NCI-H2227 (cell line): ENCODE data around the gene PDK1.
"Not testable (repeated sequence)": the region's sequence is repeated elsewhere in the genome, so short reads cannot be mapped to it uniquely, and the experiment has no call there.

Experiments used
- DNase-seq: peaks from one replicate; lab custom pipeline; 2025; ENCODE audit not compliant: unreplicated experiment; lab: John Stamatoyannopoulos, UW

Gene PDK1

DNA sequence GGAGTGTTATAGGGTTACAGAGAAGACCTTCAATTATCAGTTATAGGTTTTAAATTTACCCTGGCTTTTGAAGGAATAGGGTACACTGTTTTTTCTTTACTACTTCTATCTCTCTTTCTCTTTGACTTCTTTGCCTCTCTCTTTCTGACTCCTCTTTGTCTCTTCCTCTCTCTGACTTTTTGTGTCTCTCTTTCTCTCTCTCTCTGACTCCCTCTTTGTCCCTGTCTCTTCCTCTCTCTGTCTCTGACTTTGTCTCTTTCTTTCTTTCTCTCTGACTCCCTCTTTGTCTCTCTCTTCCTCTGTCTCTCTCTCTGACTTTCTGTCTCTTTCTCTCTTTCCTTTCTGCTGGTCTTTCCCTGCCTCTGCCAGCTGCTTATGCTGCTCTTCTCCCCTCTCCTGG is 36.3 kb downstream of the PDK1 start:
- DNase-seq, result not testable (repeated sequence)

DNA sequence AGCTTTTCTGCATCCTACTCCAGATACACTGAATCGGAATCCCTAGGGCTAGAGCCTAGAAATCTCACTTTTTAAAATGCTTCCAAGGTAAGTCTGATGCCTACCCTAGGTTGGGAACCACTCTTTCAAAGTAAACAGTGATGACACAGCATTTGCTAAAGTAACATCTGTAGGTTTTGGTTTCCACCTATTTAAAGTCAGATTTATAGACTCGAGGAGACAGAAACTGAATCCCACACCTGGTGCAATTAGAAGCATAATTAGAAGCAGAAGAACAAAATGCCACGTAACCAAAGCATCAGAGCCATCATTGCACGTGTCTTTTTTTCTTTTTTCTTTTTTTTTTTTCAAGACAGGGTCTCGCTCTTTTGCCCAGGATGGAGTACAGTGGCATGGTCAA is 40.9 kb downstream of the PDK1 start:
- DNase-seq, result no peak

DNA sequence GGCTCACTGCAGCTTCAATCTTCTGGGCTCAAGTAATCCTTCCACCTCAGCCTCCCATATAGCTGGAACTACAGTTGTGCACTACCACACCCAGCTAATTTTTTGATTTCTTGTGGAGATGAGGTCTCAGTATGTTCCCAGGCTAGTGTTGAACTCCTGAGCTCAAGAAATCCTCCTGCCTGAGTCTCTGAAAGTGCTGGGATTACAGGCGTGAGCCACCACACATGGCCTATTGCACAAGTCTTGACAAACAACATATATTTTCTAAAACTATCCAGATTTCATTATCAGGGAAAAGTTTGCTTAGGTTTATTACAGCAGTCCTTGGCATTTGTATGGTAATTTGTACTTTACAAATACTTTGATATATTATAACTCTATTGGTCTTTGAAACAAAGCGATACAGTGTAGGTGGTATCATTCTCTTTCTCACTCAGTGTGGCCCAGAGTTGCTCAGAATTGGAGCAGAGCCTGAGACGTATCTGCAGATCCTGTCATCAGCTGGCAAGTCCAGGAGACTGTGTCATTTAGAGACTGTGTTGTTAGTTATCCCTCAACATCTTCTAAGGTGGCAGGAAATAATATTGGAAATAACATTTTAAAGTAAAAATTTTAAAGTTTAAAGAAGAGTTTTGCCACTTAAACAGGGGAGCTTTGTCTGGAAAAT is 41.4 kb downstream of the PDK1 start:
- DNase-seq, result no peak

DNA sequence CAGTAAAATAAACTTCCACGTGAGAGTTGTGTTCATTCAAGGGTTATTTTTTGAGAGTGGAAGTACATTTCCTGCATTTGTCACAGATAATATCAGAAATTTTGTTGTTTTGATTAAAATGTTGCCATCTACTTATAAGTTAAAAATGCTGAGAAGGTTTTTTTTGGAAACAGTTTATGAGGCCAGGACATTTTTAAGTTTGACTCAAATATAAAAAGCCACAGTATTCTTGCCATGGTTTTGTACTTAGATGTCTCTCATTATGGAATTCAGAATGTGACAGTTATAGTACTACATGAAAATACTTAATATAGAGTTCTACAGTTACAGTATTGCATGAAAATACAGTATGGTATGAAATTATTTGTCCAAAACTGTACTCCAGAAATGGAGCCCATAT is 44.1 kb downstream of the PDK1 start:
- DNase-seq, result no peak

DNA sequence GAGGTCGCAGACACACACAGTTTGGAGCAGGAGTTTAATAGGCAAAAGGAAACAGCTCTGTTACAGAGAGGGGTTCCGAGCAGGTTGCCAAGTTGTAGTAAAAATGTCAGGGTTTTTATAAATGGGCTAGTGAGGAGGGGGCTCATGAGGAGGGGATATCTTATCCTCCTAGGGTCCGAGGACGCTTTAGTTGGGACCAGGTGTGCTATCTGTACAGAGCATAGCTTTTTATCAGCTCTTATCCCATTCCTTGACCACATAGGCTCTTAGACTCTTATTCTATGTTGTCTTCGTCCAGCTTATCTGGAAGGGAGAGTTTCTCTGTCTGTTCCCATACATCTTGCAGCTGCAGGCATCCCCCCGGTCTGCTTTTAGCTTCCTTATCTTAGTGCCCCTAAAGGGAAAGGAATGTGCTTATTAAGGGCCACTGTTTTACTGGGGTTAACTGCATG is 44.7 kb downstream of the PDK1 start:
- no peak for DNase-seq

DNA sequence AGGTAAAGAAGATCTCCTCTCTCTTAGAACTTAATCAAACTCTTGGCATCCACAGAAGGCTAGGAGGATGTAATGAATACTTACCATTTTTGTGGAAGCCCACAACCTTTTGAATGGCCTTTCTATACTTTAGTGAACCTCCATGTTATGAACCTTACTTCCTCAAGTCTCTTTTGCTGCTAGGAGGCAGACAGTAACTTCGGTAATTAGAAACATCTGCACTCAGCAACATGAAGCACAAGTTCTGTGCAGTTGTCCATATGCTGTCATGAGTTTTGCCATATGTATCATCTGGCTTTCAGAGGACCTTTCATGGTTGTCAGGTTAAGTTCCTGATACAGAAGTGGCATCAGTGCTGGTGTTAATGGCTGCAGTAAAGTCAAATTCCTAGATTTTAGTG is 50.4 kb downstream of the PDK1 start:
- no peak for DNase-seq

DNA sequence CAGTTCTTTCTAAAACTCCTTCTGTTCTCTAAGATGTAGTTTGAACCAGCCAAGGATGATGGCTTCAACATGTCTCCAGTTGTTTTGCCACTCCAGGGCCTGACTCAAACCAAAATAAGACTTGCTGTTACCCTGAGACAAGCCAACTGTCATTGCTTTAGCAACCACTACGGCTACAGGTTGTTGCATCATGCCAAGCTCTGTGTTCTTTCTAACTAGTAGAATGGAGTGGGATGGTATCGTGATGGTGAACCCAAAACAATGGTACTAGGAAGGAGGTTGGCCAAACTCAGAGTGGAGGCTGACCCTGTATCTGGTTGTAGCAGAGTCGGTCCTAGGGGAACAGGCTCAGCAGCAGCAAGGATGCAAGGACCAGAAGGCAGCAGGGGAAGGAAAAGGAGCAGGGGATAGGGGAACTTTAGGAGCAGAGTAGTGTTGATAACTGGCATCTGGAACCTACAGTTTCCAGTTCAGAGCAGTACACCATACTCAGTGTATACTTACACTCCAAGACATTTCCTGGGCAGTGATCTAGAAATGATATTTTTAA is 51.6 kb downstream of the PDK1 start:
- DNase-seq, result no peak

DNA sequence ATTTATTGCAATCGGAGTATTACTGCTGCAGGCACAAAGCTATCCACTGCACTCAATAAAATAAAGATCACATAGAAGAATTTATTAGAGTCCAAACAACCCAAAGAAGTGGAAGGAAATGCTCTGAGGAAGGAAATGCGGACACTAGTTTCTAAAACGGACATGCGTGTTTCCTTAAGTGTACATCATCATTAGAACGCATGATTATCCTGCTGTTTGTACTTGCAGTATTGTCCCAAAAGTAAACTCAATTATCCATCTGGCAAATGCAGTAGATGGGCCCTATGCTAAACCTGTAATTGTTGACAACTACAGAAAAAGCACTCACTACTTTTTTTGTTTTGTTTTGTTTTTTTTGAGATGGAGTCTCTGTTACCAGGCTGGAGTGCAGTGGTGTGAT is 53.6 kb downstream of the PDK1 start:
- DNase-seq, result no peak

DNA sequence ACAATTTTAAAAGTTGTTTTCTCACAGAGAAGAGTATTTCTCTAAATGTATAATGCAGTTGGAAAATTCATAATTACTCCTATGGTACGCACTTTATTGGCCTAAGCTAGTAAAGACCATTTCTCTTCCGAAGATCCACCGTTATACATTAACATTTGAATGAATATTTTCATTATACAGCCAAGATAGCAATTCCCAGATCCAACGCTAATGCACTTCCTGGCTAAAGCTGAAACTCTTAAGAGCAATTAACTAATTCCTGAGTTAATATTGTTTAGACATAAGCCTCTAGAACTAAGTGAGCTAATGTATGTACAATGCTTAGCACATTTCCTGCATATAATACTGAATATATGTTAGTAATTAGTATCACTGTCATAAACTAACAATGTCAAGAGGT is 56.2 kb downstream of the PDK1 start:
- no peak for DNase-seq

DNA sequence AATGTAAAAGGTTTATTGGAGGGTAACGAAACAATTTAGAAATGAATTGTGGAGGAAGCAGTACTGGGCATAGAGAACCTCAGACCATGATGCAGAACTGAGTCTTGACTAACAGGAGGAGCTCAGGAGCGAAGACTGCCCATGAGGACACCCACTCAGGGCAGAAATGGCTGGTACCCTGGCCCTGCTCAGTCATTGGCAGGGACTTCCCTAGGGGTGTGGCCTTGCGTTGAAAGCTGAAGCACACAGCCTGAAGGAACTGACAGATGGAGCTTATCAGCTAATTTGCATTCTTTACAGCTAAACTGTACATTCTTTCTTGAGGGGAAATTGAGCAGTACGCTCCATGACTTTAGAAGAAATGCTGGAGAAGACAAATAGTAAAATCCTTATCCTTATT is 57.1 kb downstream of the PDK1 start:
- no peak for DNase-seq

DNA sequence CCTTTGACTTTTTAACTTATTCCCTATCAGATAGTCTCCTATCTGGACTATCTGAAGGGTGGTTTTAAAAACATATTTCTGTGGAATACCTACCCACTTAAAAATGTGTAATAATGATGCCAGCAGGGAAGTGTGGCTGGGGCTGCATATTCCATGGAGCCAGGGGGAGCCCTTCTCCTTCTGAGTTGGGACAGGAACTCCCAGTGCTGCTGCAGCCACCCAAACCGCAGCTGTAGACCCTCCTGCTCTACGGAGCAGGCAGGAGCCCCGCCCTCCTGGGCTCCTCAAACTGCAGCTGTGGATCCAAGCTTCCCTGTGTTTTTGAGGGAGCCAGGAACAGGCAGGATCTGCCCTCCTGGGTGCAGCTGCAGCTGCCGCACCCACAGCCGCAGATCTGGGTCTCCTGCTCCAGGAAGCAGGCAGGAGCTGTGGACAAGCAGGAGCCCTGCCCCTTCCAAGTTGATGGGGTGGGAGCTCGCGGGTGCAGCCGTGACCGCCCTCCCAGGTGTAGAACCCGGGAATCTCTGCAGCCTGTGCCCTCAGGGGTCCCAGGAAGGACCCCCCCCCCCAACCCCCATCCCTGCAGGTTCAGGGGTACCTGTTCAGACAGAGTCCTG is 57.8 kb downstream of the PDK1 start:
- no peak for DNase-seq

DNA sequence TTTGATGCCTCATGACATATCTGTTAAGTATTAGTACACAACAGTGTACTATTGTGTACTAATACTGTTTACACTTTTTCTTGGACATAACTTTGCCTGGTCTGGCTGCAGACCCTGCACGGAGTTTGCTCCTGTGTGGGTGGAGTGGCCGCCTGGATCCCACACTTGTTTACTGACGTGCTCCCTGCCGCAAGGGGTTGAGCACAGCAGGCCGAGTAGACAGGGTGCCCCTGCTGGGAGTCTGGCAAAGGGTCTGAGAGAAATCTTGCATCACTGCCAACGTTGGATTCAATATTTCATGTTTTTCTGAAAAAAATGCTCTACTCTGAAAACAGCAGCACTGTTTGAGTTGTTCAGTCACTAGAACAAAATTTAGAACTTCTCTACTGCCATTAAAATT is 59.0 kb downstream of the PDK1 start:
- DNase-seq, result no peak

DNA sequence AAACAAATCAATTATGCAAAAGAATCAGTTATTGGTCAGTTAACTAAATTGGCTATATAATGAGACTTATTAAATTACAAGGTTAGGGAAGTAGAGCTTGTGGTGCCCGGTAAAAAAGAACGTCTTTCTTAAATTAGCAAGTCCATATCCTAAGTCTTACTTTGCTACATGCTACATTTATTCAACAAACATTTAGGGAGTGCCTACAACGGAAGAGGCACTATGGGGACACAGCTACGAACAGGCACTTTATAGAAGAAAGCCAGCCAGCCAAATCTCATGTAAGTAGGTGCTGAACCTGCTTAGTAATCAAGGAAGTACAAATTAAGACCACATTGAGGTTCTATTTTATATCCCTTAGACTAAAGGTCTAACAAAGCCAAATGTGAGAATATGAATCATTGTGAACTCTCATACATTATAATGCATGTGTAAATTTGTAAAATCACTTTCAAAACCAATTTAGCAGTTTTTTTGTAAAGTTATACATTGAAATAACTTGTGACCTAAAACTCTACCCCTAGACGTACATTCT is 59.9 kb downstream of the PDK1 start:
- no peak for DNase-seq

DNA sequence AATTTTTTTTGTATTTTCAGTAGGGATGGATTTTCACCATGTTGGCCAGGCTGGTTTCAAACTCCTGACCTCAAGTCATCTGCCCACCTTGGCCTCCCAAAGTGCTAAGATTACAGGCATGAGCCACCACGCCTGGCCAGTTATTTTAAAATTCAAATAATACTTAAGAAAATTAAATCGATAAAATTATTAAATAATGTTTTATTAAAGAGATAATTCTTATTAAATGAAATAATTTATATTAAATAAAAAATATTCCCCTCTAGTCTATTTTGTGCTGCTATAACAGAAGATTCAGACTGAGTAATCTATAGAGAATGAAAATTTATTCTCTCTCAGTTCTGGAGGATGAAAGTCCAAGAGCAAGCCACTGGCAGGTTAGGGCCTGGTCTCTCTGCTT is 61.2 kb downstream of the PDK1 start:
- no peak for DNase-seq

DNA sequence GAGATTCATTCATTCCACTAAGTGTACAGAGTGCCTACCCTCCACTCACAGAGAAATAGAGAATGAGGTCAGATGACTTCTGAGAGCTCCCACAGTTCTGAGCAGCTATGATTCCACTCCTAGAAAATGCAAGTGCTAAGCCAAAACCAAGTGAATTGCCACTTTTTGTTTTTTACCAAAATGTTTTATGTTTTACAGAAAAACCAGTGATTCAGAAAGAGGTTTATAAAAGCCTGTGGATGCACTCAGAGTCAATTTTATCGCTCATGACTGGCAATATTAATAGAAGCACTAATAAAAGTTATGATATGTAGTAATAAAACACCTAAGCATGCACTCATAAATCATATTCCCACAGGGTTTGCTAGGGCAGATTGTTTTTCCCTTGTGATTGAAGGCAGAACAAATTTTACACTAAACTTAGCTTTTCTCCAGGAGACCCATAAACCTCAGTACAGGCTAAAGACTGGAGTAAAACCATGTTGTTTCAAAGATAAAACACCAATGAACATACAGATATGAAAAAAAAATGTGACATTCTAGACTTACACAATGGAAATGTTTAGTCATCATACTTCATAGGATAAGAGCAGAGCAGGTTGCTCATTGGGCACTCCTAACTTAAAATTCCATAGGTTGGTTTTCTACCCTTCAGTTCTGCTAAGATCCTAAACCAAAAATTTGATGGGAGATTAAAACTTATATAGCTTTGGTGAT is 67.5 kb downstream of the PDK1 start:
- no peak for DNase-seq

DNA sequence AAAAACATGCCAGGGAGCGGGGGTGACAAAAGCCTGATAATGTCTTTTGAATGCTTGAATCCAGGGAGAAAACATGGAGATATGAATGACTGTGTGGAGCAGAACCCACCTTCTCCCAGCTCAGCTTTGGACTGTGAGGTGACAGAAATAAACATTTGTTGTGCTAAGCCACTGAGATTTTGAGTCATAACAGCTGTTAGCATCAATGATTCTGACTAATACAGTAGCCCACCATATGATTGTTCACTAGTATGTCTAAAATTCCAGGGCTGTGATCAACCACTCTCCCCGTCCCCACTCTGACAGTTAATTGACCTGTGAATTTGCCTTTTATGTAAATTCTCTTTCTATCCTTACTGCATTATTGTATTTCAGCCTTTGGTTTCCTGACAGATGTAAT is 69.1 kb downstream of the PDK1 start:
- no peak for DNase-seq

DNA sequence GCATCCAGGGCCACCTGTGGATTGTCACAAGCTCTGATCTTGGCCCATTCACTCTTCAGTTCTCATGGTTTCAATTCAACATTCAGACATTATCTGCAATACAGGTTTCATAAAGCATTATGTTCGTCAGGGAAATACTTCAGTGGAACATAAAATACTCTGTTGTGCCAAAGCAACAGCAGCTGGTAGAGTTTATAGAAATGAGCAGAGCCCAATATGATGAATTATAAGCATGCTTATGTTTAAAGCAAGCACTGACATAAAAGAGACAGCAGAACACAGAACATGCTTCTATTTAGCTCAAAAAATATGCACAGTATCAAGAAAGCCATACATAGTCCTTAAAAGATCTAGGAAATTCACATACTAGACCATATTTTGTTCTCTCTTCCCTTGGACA is 71.3 kb downstream of the PDK1 start:
- DNase-seq, result no peak

DNA sequence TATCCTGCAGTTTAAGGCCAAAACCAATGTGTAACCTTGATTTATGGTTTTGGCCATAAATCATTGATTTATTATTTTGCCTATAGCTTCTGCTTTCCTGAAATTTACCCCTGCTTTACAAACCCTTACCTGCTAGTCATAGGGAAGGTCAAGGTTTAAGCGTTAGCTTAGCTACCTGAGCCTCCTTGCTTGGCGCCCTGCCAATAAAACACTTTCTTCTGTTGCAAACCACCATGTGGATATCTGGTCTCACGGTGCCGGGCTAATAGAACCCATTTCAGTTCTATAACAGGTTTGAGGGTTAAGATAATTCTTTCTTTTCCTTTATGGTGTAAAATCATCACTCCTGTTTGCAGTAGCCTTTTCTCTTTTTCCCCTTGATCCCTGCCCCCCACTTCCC is 72.2 kb downstream of the PDK1 start:
- no peak for DNase-seq

DNA sequence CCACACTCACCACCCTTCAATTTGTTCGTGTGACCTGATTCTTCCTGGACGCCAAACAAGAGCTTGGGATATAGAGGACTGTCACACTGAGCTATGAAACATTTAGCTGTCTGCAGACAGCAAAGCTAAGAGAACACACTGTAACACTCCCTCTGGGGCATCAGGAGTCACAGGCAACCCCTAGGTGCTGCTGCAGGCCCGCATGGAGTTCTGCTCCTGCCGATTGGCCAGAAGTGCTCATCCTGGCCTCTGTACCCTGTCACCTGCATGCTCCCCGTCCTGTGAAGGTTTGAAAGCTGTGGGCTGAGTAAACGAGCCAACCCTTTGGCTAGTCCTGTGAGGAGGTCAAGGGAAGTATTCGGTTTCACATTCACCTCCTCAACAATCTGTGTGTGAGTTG is 73.7 kb downstream of the PDK1 start:
- DNase-seq, result no peak

DNA sequence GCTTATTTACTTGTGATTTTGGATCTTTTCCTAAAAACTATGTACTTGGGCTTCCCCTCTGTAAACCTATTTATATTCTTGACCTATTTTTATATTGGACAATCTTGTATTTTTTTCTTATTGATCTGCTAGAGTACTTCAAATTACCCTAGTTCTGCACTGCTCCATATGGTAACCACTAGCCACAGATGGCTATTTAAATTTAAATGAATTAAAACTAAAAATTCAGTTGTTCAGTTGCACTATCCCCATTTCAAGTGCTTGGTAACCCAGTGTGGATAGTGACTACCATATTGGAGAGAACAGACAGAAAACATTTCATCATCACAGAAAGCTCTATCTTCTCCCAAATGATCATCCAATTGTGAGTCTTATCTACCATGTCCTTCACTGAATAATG is 74.3 kb downstream of the PDK1 start:
- DNase-seq, result no peak

DNA sequence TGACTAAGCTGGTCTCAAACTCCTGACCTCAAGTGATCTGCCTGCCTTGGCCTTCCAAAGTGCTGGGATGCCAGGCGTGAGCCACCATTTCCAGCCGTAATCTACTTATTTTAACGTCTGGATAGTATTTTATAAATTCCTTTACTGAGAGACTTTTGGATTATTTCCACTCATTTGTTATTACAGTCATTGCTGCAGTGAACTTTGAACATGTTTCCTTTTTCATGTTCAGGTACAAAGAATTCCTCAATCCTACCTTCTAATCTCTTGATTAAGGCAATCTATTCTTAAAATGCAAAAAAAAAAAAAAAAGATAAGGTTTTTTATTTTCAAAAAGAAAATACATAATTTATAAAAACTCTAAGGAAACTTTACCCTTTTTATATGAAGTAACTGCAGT is 78.6 kb downstream of the PDK1 start:
- DNase-seq, result no peak

DNA sequence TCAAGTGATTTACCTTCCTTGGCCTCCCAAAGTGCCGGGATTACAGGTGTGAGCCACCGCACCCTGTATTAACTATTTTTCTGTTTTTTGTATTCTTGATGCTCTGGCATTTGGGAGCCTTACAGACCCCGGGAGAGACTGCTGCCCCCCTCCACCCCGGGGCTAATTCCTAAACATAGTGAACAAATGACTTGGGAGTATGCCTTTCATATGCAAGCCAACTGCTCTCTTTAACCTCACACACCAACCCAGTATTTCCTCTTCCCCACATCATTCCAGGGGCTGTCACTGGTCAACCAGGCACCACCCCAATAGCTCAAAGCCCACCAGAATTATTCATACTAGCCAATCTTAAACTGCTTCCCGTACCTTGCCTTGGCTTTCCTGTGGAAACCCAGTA is 79.7 kb downstream of the PDK1 start:
- no peak for DNase-seq
